Gastrocnemius medialis (tissue), 4 donors: ENCODE measurements around the gene CACNB4. TPM values are rescaled to one million over a fixed set of nuclear protein-coding genes. Genes with fewer than 3 reads are reported as not detected.

Source experiments
- ATAC-seq, 2 donors: fragments of 150-250 bp; one replicate each; pipeline ENCODE4 v1.9.1; 2016
- DNase-seq, 2 donors: peaks; one replicate each; pipeline ENCODE4 v3.0.0-alpha.2; 2019
- H3K27ac ChIP-seq, 4 donors: fragments of 200-600 bp; sonication (generic); 1 replicate in 1 of 4; 2 replicates in 3 of 4; pipeline ENCODE4 v1.5.1; 2016 to 2018; ENCODE audit warnings: mild to moderate bottlenecking in 2 of 4, moderate library complexity in 1 of 4
- H3K27me3 ChIP-seq, 3 donors: fragments of 200-600 bp; sonication (generic) in 2 of 3; 1 replicate in 1 of 3; 2 replicates in 2 of 3; pipeline versions ENCODE4 v1.5.1 to v1.6.0; 2016 to 2019; ENCODE audit warnings: mild to moderate bottlenecking in 1 of 3, moderate library complexity in 1 of 3
- H3K36me3 ChIP-seq, 2 donors: fragments of 200-600 bp; sonication (generic) in 1 of 2; one replicate each; pipeline ENCODE4 v1.5.1; 2017 to 2018
- H3K4me1 ChIP-seq, 2 donors: fragments of 200-600 bp; sonication (generic) in 1 of 2; one replicate each; pipeline ENCODE4 v1.5.1; 2016 to 2017; ENCODE audit warnings: mild to moderate bottlenecking in 2 of 2
- H3K4me3 ChIP-seq, 4 donors: fragments of 200-600 bp; sonication (generic) in 3 of 4; 1 replicate in 1 of 4; 2 replicates in 3 of 4; pipeline ENCODE4 v1.5.1; 2016 to 2019; ENCODE audit warnings: mild to moderate bottlenecking in 2 of 4
- H3K9me3 ChIP-seq, 3 donors: fragments of 200-600 bp; sonication (generic) in 2 of 3; 1 replicate in 1 of 3; 2 replicates in 2 of 3; pipeline ENCODE4 v1.5.1; 2016 to 2019
- CTCF ChIP-seq, 5 experiments: fragments of 450-650 bp in 3 of 5; fragments of 200-600 bp in 2 of 5; sonication (generic) in 2 of 5; IDR thresholded peaks in 4 of 5; conservative IDR thresholded peaks in 1 of 5; 1 replicate in 4 of 5; 2 replicates in 1 of 5; pipeline ENCODE4 v1.5.1; 2016 to 2019; ENCODE audit warnings: antibody characterized with exemption in 5 of 5, mild to moderate bottlenecking in 3 of 5, moderate library complexity in 3 of 5
- POLR2A ChIP-seq, 2 donors: fragments of 450-650 bp; IDR thresholded peaks; one replicate each; pipeline ENCODE4 v1.6.1; 2017; ENCODE audit warnings: antibody characterized with exemption in 2 of 2, mild to moderate bottlenecking in 2 of 2, moderate library complexity in 2 of 2
- in situ Hi-C, 4 donors: fragments of 200-750 bp; cut with MboI; loops; one replicate each; pipeline versions ENCODE4 v1.15.0 to v1.8.0; 2017; ENCODE audit warnings: low sequenced_read_pairs in 4 of 4
- intact Hi-C: fragments of 100-400 bp; cut with DNase I; formaldehyde crosslinking; loops from one replicate; pipeline ENCODE4 v1.15.1; 2023; ENCODE audit warnings: low total_unique reads
- total RNA-seq, 4 donors: library from RNA; depleted of rRNA; stranded (reverse); fragments of >200 nt; gene quantifications; one replicate each; pipeline versions ENCODE4 v1.1.0 to v1.2.3, GENCODE V29; 2016

CACNB4 gene
- total RNA-seq, 4 donors from 2014 or later = 0.04 to 0.56 (median 0.36) TPM

GRCh38 chr2:151789055-151789834 lies 309.6 kb downstream of the CACNB4 start:
- no peaks in the 10 kb centered on the region for H3K27me3 ChIP-seq
- H3K9me3 ChIP-seq = no peaks in the 10 kb centered on the region
- peak overlapping the region in 3 of 4 donors; percentile 74 to 87 (median 84) for H3K27ac ChIP-seq
- no peak overlapping the region for H3K4me3 ChIP-seq
- no peak for TF ChIP-seq POLR2A (IDR thresholded peaks at IDR 0.05)
- TF ChIP-seq CTCF (IDR thresholded peaks at IDR 0.05 in 4 of 5, conservative IDR thresholded peaks at IDR 0.05 in 1 of 5) = no peak
- DNase-seq = no peak
- peaks cover 0 to 11% of the 10 kb centered on the region in 2 donors for H3K36me3 ChIP-seq
- intact Hi-C loops = no loop called here
- peaks cover 19 to 31% of the 10 kb centered on the region in 2 donors for H3K4me1 ChIP-seq
- ATAC-seq = no peak
- in situ Hi-C loops = no loop called here

GRCh38 chr2:151786483-151786882 lies 312.4 kb downstream of the CACNB4 start:
- TF ChIP-seq POLR2A (IDR thresholded peaks at IDR 0.05) (peak in 1 of 2 donors; percentile 6), CTCF (IDR thresholded peaks at IDR 0.05 in 4 of 5, conservative IDR thresholded peaks at IDR 0.05 in 1 of 5) (no peak)
- H3K4me1 ChIP-seq = peaks cover 19 to 31% of the 10 kb centered on the region in 2 donors
- intact Hi-C loops (no loop called here), in situ Hi-C loops (no loop called here)
- peaks cover 0 to 12% of the 10 kb centered on the region in 2 donors for H3K36me3 ChIP-seq
- ATAC-seq = peak; percentile 78 to 85
- H3K27ac ChIP-seq = peak overlapping the region; percentile 68 to 87 (median 79)
- no peaks in the 10 kb centered on the region for H3K27me3 ChIP-seq
- no peaks in the 10 kb centered on the region for H3K9me3 ChIP-seq
- no peak for DNase-seq
- H3K4me3 ChIP-seq = no peak overlapping the region

GRCh38 chr2:151786077-151786476 lies 312.8 kb downstream of the CACNB4 start:
- intact Hi-C loops (no loop called here), in situ Hi-C loops (no loop called here)
- TF ChIP-seq CTCF (IDR thresholded peaks at IDR 0.05 in 4 of 5, conservative IDR thresholded peaks at IDR 0.05 in 1 of 5) (no peak), POLR2A (IDR thresholded peaks at IDR 0.05) (no peak)
- peak in 1 of 2 donors; percentile 62 for ATAC-seq
- H3K4me3 ChIP-seq = no peak overlapping the region
- H3K4me1 ChIP-seq = peaks cover 19 to 31% of the 10 kb centered on the region in 2 donors
- no peak for DNase-seq
- no peaks in the 10 kb centered on the region for H3K9me3 ChIP-seq
- peaks cover 0 to 14% of the 10 kb centered on the region in 2 donors for H3K36me3 ChIP-seq
- H3K27ac ChIP-seq = peak overlapping the region; percentile 68 to 87 (median 79)
- H3K27me3 ChIP-seq = no peaks in the 10 kb centered on the region

GRCh38 chr2:151783133-151783520 lies 315.7 kb downstream of the CACNB4 start:
- Histone ChIP-seq H3K36me3 (peaks cover 0 to 16% of the 10 kb centered on the region in 2 donors), H3K4me3 (no peak overlapping the region), H3K9me3 (no peaks in the 10 kb centered on the region), H3K27me3 (no peaks in the 10 kb centered on the region), H3K27ac (peak overlapping the region in 1 of 4 donors; percentile 36), H3K4me1 (peaks cover 19 to 28% of the 10 kb centered on the region in 2 donors)
- ATAC-seq (no peak), DNase-seq (no peak)
- TF ChIP-seq CTCF (IDR thresholded peaks at IDR 0.05 in 4 of 5, conservative IDR thresholded peaks at IDR 0.05 in 1 of 5) (no peak), POLR2A (IDR thresholded peaks at IDR 0.05) (no peak)
- intact Hi-C loops = no loop called here
- in situ Hi-C loops = no loop called here

Other genes with a start within 250 kb of the CACNB4 start
- gene STAM2, start 76.7 kb upstream of the CACNB4 start, total RNA-seq = 10 to 100 TPM; 16.7 to 31.8 (median 20.3) TPM
- gene FMNL2, start 236.1 kb upstream of the CACNB4 start, total RNA-seq = 10 to 100 TPM in 2 of 4 donors, 1 to 10 TPM in 2; 6.7 to 17.2 (median 11.5) TPM